Nephron (organoid): Measurements from ENCODE around the gene TMEM43.

ENCODE experiments used
- H3K27ac Mint-ChIP-seq, 3 experiments: 2 replicates each; pipeline ENCODE4 v1.8.0; 2020; ENCODE audit warnings: mixed read lengths in 3 of 3, mild to moderate bottlenecking in 2 of 3, moderate library complexity in 1 of 3
- H3K27me3 Mint-ChIP-seq: 2 replicates; pipeline ENCODE4 v1.8.0; 2021; ENCODE audit warnings: low read depth, mild to moderate bottlenecking, moderate library complexity, mixed read lengths
- H3K36me3 Mint-ChIP-seq: 2 replicates; pipeline ENCODE4 v1.8.0; 2020; ENCODE audit warnings: low read depth, mixed read lengths
- H3K4me1 Mint-ChIP-seq: 2 replicates; pipeline ENCODE4 v1.8.0; 2020; ENCODE audit warnings: mixed read lengths
- H3K4me3 Mint-ChIP-seq, 3 experiments: 2 replicates each; pipeline ENCODE4 v1.8.0; 2020; ENCODE audit warnings: mild to moderate bottlenecking in 3 of 3, mixed read lengths in 3 of 3, moderate library complexity in 2 of 3
- H3K9me3 Mint-ChIP-seq: 2 replicates; pipeline ENCODE4 v1.8.0; 2020; ENCODE audit warnings: mixed read lengths
- CTCF ChIP-seq, 3 experiments: fragments of 200-600 bp; sonication (generic); IDR thresholded peaks; one replicate each; pipeline ENCODE4 v1.5.0; 2021; ENCODE audit warnings: antibody characterized with exemption in 3 of 3; ENCODE audit not compliant: unreplicated experiment in 3 of 3

The TMEM43 gene

GRCh38 chr3:14133876-14134275 is 9.0 kb downstream of the TMEM43 start:
- Mint-ChIP-seq H3K9me3 (no peaks in the 10 kb centered on the region), H3K4me1 (no peaks in the 10 kb centered on the region), H3K27me3 (no peaks in the 10 kb centered on the region), H3K27ac (no peak overlapping the region), H3K36me3 (peaks cover 67% of the 10 kb centered on the region), H3K4me3 (no peak overlapping the region)
- no peak for TF ChIP-seq CTCF (IDR thresholded peaks at IDR 0.05; ENCODE audit: unreplicated experiment in 3 of 3)

- Mint-ChIP-seq H3K27ac (no peak overlapping the region), H3K4me3 (no peak overlapping the region), H3K4me1 (no peaks in the 10 kb centered on the region), H3K27me3 (no peaks in the 10 kb centered on the region), H3K36me3 (peaks cover 65% of the 10 kb centered on the region), H3K9me3 (no peaks in the 10 kb centered on the region)
- TF ChIP-seq CTCF (IDR thresholded peaks at IDR 0.05; ENCODE audit: unreplicated experiment in 3 of 3), result no peak
These were observed 9.4 kb downstream of the TMEM43 start for GRCh38 chr3:14134291-14134690.

GRCh38 chr3:14135581-14135980 is 10.7 kb downstream of the TMEM43 start:
- Mint-ChIP-seq H3K9me3 (no peaks in the 10 kb centered on the region), H3K4me3 (no peak overlapping the region), H3K27ac (no peak overlapping the region), H3K36me3 (peaks cover 60% of the 10 kb centered on the region), H3K27me3 (no peaks in the 10 kb centered on the region), H3K4me1 (no peaks in the 10 kb centered on the region)
- no peak for TF ChIP-seq CTCF (IDR thresholded peaks at IDR 0.05; ENCODE audit: unreplicated experiment in 3 of 3)

GRCh38 chr3:14137004-14137403 is 12.2 kb downstream of the TMEM43 start:
- H3K9me3 Mint-ChIP-seq, result no peaks in the 10 kb centered on the region
- no peaks in the 10 kb centered on the region for H3K27me3 Mint-ChIP-seq
- H3K36me3 Mint-ChIP-seq, result peaks cover 52% of the 10 kb centered on the region
- H3K4me3 Mint-ChIP-seq, result no peak overlapping the region
- no peak overlapping the region for H3K27ac Mint-ChIP-seq
- no peak for TF ChIP-seq CTCF (IDR thresholded peaks at IDR 0.05; ENCODE audit: unreplicated experiment in 3 of 3)
- H3K4me1 Mint-ChIP-seq, result no peaks in the 10 kb centered on the region

GRCh38 chr3:14137445-14137844 is 12.6 kb downstream of the TMEM43 start:
- Mint-ChIP-seq H3K4me1 (peaks cover under 1% of the 10 kb centered on the region), H3K27me3 (no peaks in the 10 kb centered on the region), H3K27ac (no peak overlapping the region), H3K4me3 (no peak overlapping the region), H3K9me3 (no peaks in the 10 kb centered on the region), H3K36me3 (peaks cover 54% of the 10 kb centered on the region)
- TF ChIP-seq CTCF (IDR thresholded peaks at IDR 0.05; ENCODE audit: unreplicated experiment in 3 of 3), result no peak

- no peaks in the 10 kb centered on the region for H3K9me3 Mint-ChIP-seq
- peak overlapping the region in 1 of 3 experiments; percentile 22 for H3K27ac Mint-ChIP-seq
These were observed 13.4 kb downstream of the TMEM43 start for GRCh38 chr3:14138109-14138877.

More at GRCh38 chr3:14138109-14138877, 13.4 kb downstream of the TMEM43 start:
- Mint-ChIP-seq H3K36me3 (peaks cover 47% of the 10 kb centered on the region), H3K4me1 (peaks cover 8% of the 10 kb centered on the region), H3K27me3 (no peaks in the 10 kb centered on the region), H3K4me3 (no peak overlapping the region)
- no peak for TF ChIP-seq CTCF (IDR thresholded peaks at IDR 0.05; ENCODE audit: unreplicated experiment in 3 of 3)
